Epithelial cell of esophagus (primary cell): ENCODE measurements around the gene INHBE.

Experiments
- DNase-seq: peaks from one replicate; pipeline ENCODE4 v3.0.0; 2010; ENCODE audit warnings: low read depth
- H3K4me3 ChIP-seq: 2 replicates; pipeline ENCODE4 v1.5.1; 2011; ENCODE audit warnings: mild to moderate bottlenecking, low read length, control low read depth
- CTCF ChIP-seq: IDR thresholded peaks from 2 replicates; pipeline ENCODE4 v1.5.1; 2011; ENCODE audit warnings: low read depth, mild to moderate bottlenecking, low read length, control low read depth, inconsistent platforms; ENCODE audit not compliant: insufficient read depth; ENCODE audit errors: missing control alignments

INHBE gene

GRCh38 chr12:57471661-57472060 lies 16.6 kb downstream of the INHBE start:
- DNase-seq = no peak
- no peak for TF ChIP-seq CTCF
- no peak overlapping the region for H3K4me3 ChIP-seq

GRCh38 chr12:57472391-57472790 lies 17.3 kb downstream of the INHBE start:
- TF ChIP-seq CTCF = no peak
- no peak for DNase-seq
- H3K4me3 ChIP-seq = no peak overlapping the region

GRCh38 chr12:57473392-57473791 lies 18.3 kb downstream of the INHBE start:
- no peak overlapping the region for H3K4me3 ChIP-seq
- TF ChIP-seq CTCF = no peak
- no peak for DNase-seq

GRCh38 chr12:57473886-57474285 lies 18.8 kb downstream of the INHBE start:
- no peak for DNase-seq
- no peak for TF ChIP-seq CTCF
- no peak overlapping the region for H3K4me3 ChIP-seq

GRCh38 chr12:57474430-57474829 lies 19.3 kb downstream of the INHBE start:
- no peak overlapping the region for H3K4me3 ChIP-seq
- DNase-seq = no peak
- TF ChIP-seq CTCF = no peak

- no peak for TF ChIP-seq CTCF
- no peak overlapping the region for H3K4me3 ChIP-seq
- DNase-seq = no peak
Measured at GRCh38 chr12:57474862-57475261, 19.8 kb downstream of the INHBE start.

- no peak for TF ChIP-seq CTCF
- no peak for DNase-seq
- H3K4me3 ChIP-seq = peak overlapping the region; percentile 13
Measured at GRCh38 chr12:57475271-57476161, 20.4 kb downstream of the INHBE start.
